ENCODE data around the gene NUP43. TPM values are rescaled to one million over a fixed set of nuclear protein-coding genes. Genes with fewer than 3 reads are reported as not detected.

The NUP43 gene
- total RNA-seq, 6 donors from 2014 or later, result 11.1 to 29.3 (median 19.1) TPM

DNA sequence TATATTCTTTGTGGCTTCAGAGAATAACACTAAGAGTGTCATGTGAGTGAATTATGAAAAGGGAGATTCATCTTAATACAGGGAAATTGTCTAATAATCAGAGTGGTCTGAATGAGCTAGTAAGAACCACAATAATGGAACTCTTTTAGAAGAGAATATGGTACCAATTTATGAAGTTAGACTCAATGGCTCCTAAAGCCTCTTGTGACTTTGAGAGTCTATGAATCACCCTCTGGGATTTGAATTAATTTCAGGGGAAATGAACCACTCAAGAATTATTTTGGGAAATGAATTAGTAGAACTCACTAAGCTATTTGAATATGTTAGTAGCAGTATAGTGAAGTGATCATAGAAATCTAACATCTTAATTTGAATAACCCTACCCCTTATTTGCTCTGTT, 17.5 kb upstream of the NUP43 start:
- ATAC-seq (ENCODE audit: low FRiP score in 2 of 2), result no peak
- TF ChIP-seq POLR2A (IDR thresholded peaks at IDR 0.05) (no peak), POLR2AphosphoS5 (IDR thresholded peaks at IDR 0.05) (no peak), EP300 (IDR thresholded peaks at IDR 0.05) (no peak)
- TF ChIP-seq, protein P1, sequence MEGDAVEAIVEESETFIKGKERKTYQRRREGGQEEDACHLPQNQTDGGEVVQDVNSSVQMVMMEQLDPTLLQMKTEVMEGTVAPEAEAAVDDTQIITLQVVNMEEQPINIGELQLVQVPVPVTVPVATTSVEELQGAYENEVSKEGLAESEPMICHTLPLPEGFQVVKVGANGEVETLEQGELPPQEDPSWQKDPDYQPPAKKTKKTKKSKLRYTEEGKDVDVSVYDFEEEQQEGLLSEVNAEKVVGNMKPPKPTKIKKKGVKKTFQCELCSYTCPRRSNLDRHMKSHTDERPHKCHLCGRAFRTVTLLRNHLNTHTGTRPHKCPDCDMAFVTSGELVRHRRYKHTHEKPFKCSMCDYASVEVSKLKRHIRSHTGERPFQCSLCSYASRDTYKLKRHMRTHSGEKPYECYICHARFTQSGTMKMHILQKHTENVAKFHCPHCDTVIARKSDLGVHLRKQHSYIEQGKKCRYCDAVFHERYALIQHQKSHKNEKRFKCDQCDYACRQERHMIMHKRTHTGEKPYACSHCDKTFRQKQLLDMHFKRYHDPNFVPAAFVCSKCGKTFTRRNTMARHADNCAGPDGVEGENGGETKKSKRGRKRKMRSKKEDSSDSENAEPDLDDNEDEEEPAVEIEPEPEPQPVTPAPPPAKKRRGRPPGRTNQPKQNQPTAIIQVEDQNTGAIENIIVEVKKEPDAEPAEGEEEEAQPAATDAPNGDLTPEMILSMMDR (IDR thresholded peaks at IDR 0.05), result no peak

DNA sequence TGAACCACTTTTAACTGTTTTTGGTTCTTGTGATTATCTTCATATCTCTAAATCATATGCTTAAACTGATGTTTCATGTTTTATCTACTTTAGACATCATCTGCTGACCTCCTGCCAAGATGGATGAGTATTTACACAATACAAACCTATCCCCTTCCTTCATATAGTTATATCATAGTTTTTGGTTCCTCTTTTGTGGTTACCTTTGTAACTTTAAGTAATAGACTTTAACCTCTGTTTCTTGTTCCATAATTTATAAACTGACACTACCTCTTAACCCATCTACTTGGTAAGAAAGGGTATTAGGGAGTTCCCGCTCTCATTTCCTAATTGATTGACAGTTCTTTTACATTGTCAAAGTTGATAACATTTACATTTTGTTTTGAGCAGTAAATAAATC, 15.1 kb upstream of the NUP43 start:
- 60 to 88% methylated on average over 1 of the region's 1 CpG for WGBS, 2 donors
- no peak for ATAC-seq (ENCODE audit: low FRiP score in 2 of 2)
- Histone ChIP-seq H3K4me1 (peaks cover 0 to 5% (median 1%) of the 10 kb centered on the region in 4 donors), H3K27ac (peak overlapping the region in 1 of 4 donors; percentile 9), H3K4me3 (no peak overlapping the region), H3K9me3 (peaks cover 0 to 8% (median 2%) of the 10 kb centered on the region in 4 donors), H3K27me3 (no peaks in the 10 kb centered on the region), H3K36me3 (peaks cover 0 to 21% (median 0%) of the 10 kb centered on the region in 4 donors)
- TF ChIP-seq POLR2AphosphoS5 (IDR thresholded peaks at IDR 0.05) (no peak), EP300 (IDR thresholded peaks at IDR 0.05) (no peak)
- TF ChIP-seq, protein P1 (IDR thresholded peaks at IDR 0.05), result no peak
- no peak for DNase-seq

More for the DNA sequence above, 17.5 kb upstream of the NUP43 start:
- H3K4me3 ChIP-seq, result no peak overlapping the region
- no peak overlapping the region for H3K27ac ChIP-seq
- peaks cover 0 to 24% (median 0%) of the 10 kb centered on the region in 4 donors for H3K36me3 ChIP-seq
- H3K9me3 ChIP-seq, result peaks cover 0 to 10% (median 3%) of the 10 kb centered on the region in 4 donors
- H3K27me3 ChIP-seq, result no peaks in the 10 kb centered on the region
- peaks cover 0 to 12% (median 3%) of the 10 kb centered on the region in 4 donors for H3K4me1 ChIP-seq
- DNase-seq, result no peak

DNA sequence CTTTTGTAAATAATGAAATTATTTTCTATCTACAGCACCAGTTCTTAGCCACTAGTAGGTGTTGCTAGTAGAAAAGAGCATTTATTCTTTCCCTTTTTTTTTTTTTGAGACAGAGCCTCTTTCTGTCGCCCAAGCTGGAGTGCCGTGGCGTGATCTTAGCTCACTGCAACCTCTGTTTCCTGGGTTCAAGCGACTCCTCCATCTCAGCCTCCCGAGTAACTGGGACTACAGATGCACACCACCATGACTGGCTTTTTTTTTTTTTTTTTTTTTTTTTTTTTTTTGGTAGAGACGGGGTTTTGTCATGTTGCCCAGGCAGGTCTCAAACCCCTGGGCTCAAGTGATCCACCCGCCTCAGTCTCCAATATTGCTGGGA, 9.9 kb upstream of the NUP43 start:
- Histone ChIP-seq H3K4me3 (no peak overlapping the region), H3K9me3 (no peaks in the 10 kb centered on the region), H3K36me3 (peaks cover 0 to 16% (median 0%) of the 10 kb centered on the region in 4 donors), H3K27ac (no peak overlapping the region), H3K4me1 (peaks cover 16 to 38% (median 22%) of the 10 kb centered on the region in 4 donors), H3K27me3 (no peaks in the 10 kb centered on the region)
- 91 to 94% methylated on average over 7 of the region's 7 CpGs for WGBS, 2 donors
- ATAC-seq (ENCODE audit: low FRiP score in 2 of 2), result no peak
- TF ChIP-seq, protein P1 (IDR thresholded peaks at IDR 0.05), result no peak
- no peak for TF ChIP-seq POLR2A (IDR thresholded peaks at IDR 0.05)
- no peak for DNase-seq

DNA sequence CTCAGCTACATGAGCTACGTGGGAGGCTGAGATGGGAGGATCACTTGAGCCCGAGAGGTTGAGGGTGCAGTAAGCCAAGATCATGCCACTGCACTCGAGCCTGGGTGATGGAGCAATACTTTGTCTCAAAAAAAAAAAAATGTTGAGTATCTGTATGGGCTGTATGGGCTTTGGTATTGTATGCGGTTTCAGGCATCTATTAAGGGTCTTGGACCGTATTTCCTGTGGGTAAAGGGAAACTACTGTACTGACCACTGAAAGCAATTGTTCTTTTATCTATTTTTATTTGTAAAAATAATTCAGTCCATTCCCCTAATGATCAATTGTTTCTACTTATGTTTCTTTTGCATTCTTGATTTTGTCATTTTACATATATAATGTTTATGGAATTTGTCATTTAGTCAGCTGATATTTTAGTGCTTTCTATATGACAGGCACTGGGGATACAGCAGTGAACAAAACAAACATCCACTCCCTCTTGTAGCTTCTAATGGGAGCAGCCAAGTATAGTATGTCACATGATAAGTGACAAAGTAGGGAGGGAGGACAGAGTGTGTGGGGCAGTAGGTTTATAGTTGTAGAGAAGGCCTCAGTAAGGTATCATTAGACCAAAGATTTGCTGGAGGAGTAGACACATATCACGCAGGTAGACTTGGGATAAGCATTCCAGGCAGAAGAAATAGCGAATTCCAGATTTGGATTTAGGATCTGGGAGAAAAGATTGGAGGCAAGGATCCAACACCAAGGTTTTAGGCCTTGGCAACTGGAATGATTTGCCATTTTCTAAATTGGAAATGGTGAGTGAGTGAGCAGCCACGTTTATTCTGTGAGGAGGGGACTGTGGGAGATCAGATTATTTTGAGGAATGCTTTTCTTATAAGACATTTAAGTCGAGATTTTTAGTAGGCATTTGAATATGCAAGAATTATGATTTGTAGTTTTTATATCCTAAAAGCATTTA, 9.3 kb upstream of the NUP43 start:
- TF ChIP-seq POLR2AphosphoS5 (IDR thresholded peaks at IDR 0.05), result no peak
- TF ChIP-seq, protein P1 (IDR thresholded peaks at IDR 0.05), result no peak
- no peak for TF ChIP-seq EP300 (IDR thresholded peaks at IDR 0.05)
- TF ChIP-seq POLR2A (IDR thresholded peaks at IDR 0.05), result no peak
- 77 to 89% methylated on average over 9 of the region's 9 CpGs for WGBS, 2 donors
- no peak overlapping the region for H3K4me3 ChIP-seq
- ATAC-seq (ENCODE audit: low FRiP score in 2 of 2), result no peak
- no peak for DNase-seq
- peaks cover 0 to 14% (median 0%) of the 10 kb centered on the region in 4 donors for H3K36me3 ChIP-seq
- H3K27ac ChIP-seq, result no peak overlapping the region
- H3K27me3 ChIP-seq, result no peaks in the 10 kb centered on the region
- H3K9me3 ChIP-seq, result no peaks in the 10 kb centered on the region
- peaks cover 23 to 44% (median 28%) of the 10 kb centered on the region in 4 donors for H3K4me1 ChIP-seq
